OCI-LY7 (cell line): Measurements from ENCODE around the gene KNDC1. TPM values are rescaled to one million over a fixed set of nuclear protein-coding genes. Genes with fewer than 3 reads are reported as not detected.

Source experiments
- BruUV-seq: library from RNA; stranded (reverse); fragments of 400-500 nt; replicated peaks from 2 replicates; lab custom pipeline; 2021; lab: Mats Ljungman, UMichigan
- CTCF ChIA-PET: fragments of 300-600 bp; sonication (Branson Sonifier 250); formaldehyde crosslinking; loops from one replicate; lab custom pipeline; 2022; ENCODE audit warnings: antibody characterized with exemption; ENCODE audit not compliant: unreplicated experiment; lab: Charles Lee
- POLR2A ChIA-PET: fragments of 300-600 bp; sonication (Branson Sonifier 250); formaldehyde crosslinking; loops from one replicate; lab custom pipeline; 2022; ENCODE audit warnings: antibody characterized with exemption; lab: Charles Lee
- DNase-seq: peaks from one replicate; pipeline ENCODE4 v3.0.0-alpha.2; 2015; ENCODE audit warnings: low spot score
- H2AFZ ChIP-seq: fragments of 200-600 bp; sonication (generic), shearing (Covaris generic); 2 replicates; pipeline ENCODE4 v1.6.1; 2014; ENCODE audit warnings: mild to moderate bottlenecking, antibody characterized with exemption, low read length, moderate library complexity
- H3K27ac ChIP-seq: fragments of 200-600 bp; sonication (generic); 2 replicates; pipeline ENCODE4 v1.5.1; 2014; ENCODE audit warnings: mixed run types, low read depth, mild to moderate bottlenecking, moderate library complexity, low read length, inconsistent platforms; ENCODE audit not compliant: poor library complexity, severe bottlenecking
- H3K36me3 ChIP-seq: fragments of 200-600 bp; sonication (generic); 2 replicates; pipeline ENCODE4 v1.6.1; 2014; ENCODE audit warnings: mild to moderate bottlenecking, antibody characterized with exemption, low read length, moderate library complexity, mixed read lengths; ENCODE audit not compliant: insufficient read depth
- H3K4me1 ChIP-seq: fragments of 200-600 bp; sonication (generic); 2 replicates; pipeline ENCODE4 v1.5.1; 2014; ENCODE audit warnings: mild to moderate bottlenecking, low read length; ENCODE audit not compliant: insufficient read depth, poor library complexity, severe bottlenecking
- H3K4me2 ChIP-seq: fragments of 200-600 bp; sonication (generic); 2 replicates; pipeline ENCODE4 v1.6.1; 2014; ENCODE audit warnings: mild to moderate bottlenecking, low read length
- H3K4me3 ChIP-seq: fragments of 200-600 bp; sonication (generic); 2 replicates; pipeline ENCODE4 v1.5.1; 2014; ENCODE audit warnings: mild to moderate bottlenecking, low read depth, low read length; ENCODE audit not compliant: poor library complexity, severe bottlenecking
- H3K79me2 ChIP-seq: fragments of 200-600 bp; sonication (generic); 2 replicates; pipeline ENCODE4 v1.6.1; 2016; ENCODE audit warnings: low read depth, mild to moderate bottlenecking, low read length, moderate library complexity, mixed read lengths; ENCODE audit not compliant: insufficient read depth
- H3K9me2 ChIP-seq: fragments of 200-600 bp; sonication (generic); 2 replicates; pipeline ENCODE4 v1.6.1; 2016; ENCODE audit warnings: mild to moderate bottlenecking, low read length, mixed read lengths; ENCODE audit not compliant: insufficient read depth
- H3K9me3 ChIP-seq: fragments of 200-600 bp; sonication (generic); 2 replicates; pipeline ENCODE4 v1.6.1; 2014; ENCODE audit warnings: mild to moderate bottlenecking, mixed run types, low read length, mixed read lengths
- H4K20me1 ChIP-seq: fragments of 200-600 bp; sonication (generic); 2 replicates; pipeline ENCODE4 v1.6.1; 2014; ENCODE audit warnings: mild to moderate bottlenecking, antibody characterized with exemption, low read length, moderate library complexity, mixed read lengths; ENCODE audit not compliant: insufficient read depth
- EZH2phosphoT487 ChIP-seq: fragments of 200-600 bp; sonication (generic); IDR thresholded peaks from 2 replicates; pipeline ENCODE4 v1.6.1; 2018; ENCODE audit warnings: low read depth, borderline replicate concordance, mild to moderate bottlenecking, mixed run types, antibody characterized with exemption, low read length, moderate library complexity, mixed read lengths
- intact Hi-C: fragments of 100-400 bp; cut with micrococcal nuclease; formaldehyde crosslinking; loops from one replicate; pipeline ENCODE4 v1.10.0; 2022; ENCODE audit not compliant: unreplicated experiment
- total RNA-seq, 2 experiments: library from RNA; depleted of rRNA in 1 of 2; stranded (reverse); fragments of >200 nt in 1 of 2; shearing (Covaris generic) in 1 of 2; gene quantifications; 2 replicates each; pipeline ENCODE4 v1.2.3, GENCODE V29; 2014 to 2022
- TF ChIP-seq, protein P1 (sequence below): fragments of 200-600 bp; sonication (generic); conservative IDR thresholded peaks from 2 replicates; pipeline ENCODE4 v1.5.1; 2014; ENCODE audit warnings: mild to moderate bottlenecking, antibody characterized with exemption, low read length, moderate library complexity, mixed read lengths

Gene KNDC1
- total RNA-seq, 2 experiments from 2014 or later = not detected

DNA sequence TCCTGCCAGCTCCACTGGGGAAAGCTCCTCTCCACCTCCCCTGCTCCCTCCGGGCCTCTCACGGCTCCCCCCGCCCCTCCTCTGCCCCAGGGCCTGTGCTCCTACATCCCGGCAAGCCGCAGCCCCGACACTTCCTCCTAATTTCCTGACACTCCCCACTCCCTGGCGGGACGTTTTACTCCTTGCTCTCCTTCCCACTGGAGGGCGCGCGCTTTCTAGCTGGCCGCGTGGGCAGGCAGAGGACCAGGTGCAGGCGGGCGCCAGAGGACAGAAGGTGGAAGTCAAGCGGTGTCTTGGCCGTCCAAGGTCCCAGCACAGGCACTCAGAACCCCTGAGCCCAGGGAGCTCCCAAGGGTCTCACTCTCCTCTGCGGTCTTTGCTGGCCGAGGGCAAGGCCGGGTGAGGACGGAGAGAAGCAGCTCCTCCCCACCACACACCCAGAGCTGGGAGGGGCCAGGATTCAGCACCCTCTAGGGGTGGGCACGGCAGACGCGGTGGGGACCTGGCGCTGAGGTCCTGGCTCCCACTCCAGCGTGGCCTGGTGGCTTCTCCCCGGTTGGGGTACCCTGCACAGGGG is 97.6 kb downstream of the KNDC1 start:
- H3K4me3 ChIP-seq = no peak overlapping the region
- BruUV-seq = no TSS peak
- H3K27ac ChIP-seq = no peak overlapping the region
- CTCF ChIA-PET = no interaction called here
- no peaks in the 10 kb centered on the region for H4K20me1 ChIP-seq
- peak overlapping the region; percentile 17; the same call in 1 of the 2 replicates for H2AFZ ChIP-seq
- peaks cover 26% of the 10 kb centered on the region for H3K4me1 ChIP-seq
- intact Hi-C loops = no loop called here
- DNase-seq = no peak
- no peaks in the 10 kb centered on the region for H3K79me2 ChIP-seq
- no peaks in the 10 kb centered on the region for H3K36me3 ChIP-seq
- TF ChIP-seq, protein P1, sequence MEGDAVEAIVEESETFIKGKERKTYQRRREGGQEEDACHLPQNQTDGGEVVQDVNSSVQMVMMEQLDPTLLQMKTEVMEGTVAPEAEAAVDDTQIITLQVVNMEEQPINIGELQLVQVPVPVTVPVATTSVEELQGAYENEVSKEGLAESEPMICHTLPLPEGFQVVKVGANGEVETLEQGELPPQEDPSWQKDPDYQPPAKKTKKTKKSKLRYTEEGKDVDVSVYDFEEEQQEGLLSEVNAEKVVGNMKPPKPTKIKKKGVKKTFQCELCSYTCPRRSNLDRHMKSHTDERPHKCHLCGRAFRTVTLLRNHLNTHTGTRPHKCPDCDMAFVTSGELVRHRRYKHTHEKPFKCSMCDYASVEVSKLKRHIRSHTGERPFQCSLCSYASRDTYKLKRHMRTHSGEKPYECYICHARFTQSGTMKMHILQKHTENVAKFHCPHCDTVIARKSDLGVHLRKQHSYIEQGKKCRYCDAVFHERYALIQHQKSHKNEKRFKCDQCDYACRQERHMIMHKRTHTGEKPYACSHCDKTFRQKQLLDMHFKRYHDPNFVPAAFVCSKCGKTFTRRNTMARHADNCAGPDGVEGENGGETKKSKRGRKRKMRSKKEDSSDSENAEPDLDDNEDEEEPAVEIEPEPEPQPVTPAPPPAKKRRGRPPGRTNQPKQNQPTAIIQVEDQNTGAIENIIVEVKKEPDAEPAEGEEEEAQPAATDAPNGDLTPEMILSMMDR = peak; percentile 56; the same call in 1 of the 2 replicates
- no peak for TF ChIP-seq EZH2phosphoT487
- no peaks in the 10 kb centered on the region for H3K9me2 ChIP-seq
- no peaks in the 10 kb centered on the region for H3K9me3 ChIP-seq
- peak overlapping the region; percentile 10 for H3K4me2 ChIP-seq
- POLR2A ChIA-PET = no interaction called here

DNA sequence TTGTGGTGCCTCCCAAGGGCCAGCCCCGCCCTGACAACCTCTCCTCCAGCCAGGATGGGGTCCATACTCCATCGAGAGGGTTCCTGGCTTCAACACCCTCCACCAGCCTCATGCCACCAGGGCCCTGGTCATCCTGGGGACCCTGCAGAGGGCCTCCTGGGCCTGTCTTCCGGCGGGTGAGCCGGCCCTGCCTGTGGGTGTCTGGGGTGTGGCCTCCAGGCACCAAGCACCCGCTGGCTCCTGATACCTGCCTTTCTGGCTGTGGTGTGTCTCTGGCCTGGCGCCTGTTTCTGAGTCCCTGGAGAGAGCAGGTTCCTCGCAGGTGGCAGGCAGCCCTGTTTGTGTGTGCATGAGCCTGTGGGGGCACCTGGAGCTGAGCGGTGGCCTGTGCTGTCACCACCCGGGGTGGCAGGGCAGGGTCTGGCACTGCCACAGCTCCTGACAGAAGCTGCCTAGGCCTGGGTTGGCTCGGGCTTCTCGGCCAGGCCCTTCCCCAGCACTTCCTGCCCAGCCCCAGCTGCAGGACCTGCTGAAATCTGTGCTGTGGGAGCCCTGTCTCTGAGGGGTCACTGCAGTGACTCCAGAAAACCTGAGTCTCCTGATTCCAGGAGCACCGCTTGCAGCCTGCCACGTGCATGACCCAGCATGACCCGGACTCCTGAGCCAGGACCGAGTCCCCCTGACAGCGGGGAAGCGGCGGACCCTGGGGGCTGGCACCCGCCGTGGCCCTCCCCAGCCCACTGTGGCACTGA is 98.2 kb downstream of the KNDC1 start:
- Histone ChIP-seq H3K27ac (no peak overlapping the region), H3K4me3 (no peak overlapping the region), H3K9me3 (no peaks in the 10 kb centered on the region), H4K20me1 (no peaks in the 10 kb centered on the region), H3K79me2 (no peaks in the 10 kb centered on the region), H3K4me1 (peaks cover 26% of the 10 kb centered on the region), H3K36me3 (no peaks in the 10 kb centered on the region), H3K9me2 (no peaks in the 10 kb centered on the region), H3K4me2 (no peak overlapping the region; the same call in 1 of the 2 replicates), H2AFZ (peak overlapping the region; percentile 17; the same call in 1 of the 2 replicates)
- ChIA-PET CTCF (no interaction called here), POLR2A (interaction anchor here (0.9 kb wide), 1 partner anchor 17 kb away, joined by 3 read pairs; no protein-coding TSS in a partner anchor)
- intact Hi-C loops = no loop called here
- BruUV-seq = no TSS peak
- DNase-seq = peak; percentile 34
- TF ChIP-seq, protein P1 = no peak
- TF ChIP-seq EZH2phosphoT487 = no peak
